ENCODE measurements around the gene FANCI.

DNA sequence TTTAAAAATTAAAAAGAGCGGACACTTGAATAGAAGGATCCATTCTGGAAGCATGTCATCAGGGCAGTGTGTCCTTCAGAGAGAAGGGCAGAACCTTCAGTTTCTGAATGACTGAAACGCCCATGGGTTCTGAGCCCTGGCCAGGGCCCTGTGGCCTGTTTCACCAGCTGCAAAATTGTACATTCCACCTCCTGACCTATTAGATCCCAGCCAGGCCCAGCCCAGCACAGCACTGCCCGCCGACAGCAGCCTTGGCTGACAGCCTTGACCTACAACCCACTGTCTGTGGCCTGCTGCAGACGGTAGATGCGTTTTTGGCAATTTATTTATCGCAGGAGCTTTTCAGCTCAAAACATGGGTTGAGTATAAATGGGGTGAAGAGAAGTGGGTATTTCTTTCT, 96.8 kb downstream of the FANCI start:
- TF ChIP-seq, protein P1, sequence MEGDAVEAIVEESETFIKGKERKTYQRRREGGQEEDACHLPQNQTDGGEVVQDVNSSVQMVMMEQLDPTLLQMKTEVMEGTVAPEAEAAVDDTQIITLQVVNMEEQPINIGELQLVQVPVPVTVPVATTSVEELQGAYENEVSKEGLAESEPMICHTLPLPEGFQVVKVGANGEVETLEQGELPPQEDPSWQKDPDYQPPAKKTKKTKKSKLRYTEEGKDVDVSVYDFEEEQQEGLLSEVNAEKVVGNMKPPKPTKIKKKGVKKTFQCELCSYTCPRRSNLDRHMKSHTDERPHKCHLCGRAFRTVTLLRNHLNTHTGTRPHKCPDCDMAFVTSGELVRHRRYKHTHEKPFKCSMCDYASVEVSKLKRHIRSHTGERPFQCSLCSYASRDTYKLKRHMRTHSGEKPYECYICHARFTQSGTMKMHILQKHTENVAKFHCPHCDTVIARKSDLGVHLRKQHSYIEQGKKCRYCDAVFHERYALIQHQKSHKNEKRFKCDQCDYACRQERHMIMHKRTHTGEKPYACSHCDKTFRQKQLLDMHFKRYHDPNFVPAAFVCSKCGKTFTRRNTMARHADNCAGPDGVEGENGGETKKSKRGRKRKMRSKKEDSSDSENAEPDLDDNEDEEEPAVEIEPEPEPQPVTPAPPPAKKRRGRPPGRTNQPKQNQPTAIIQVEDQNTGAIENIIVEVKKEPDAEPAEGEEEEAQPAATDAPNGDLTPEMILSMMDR (conservative IDR thresholded peaks at IDR 0.05; ENCODE audit: low read depth, low read length): no peak
- TF ChIP-seq EZH2 (IDR thresholded peaks at IDR 0.05; ENCODE audit: borderline replicate concordance, low read depth, low read length, poor library complexity, severe bottlenecking): no peak
